ENCODE data around the gene VIPAS39.

DNA sequence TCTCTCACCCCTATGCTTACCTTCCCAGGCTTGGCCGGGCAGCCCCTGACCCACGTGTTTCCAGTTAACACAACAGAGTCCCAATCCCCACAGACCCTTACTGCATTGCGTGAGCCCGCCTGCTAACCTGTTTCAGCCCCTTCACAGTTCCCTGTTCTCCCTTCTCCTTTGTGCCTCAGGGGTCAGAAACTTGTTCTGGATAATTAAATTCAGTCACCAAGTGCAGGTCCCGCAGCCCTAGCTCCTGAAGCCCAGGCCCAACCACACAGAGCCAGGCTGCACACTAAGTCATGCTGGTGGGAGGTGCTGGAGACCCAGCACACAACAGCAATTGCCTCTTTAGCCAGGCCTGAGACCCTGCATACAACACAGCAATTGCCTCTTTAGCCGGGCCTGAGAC lies 31.6 kb upstream of the VIPAS39 start:
- TF ChIP-seq MXI1 (IDR thresholded peaks at IDR 0.05; ENCODE audit: borderline replicate concordance, low read depth, low read length) (no peak), CEBPB (IDR thresholded peaks at IDR 0.05; ENCODE audit: low read depth, low read length) (no peak), POLR2A (IDR thresholded peaks at IDR 0.05; ENCODE audit: low read depth, low read length) (no peak), RAD21 (IDR thresholded peaks at IDR 0.05; ENCODE audit: low read length) (no peak), BHLHE40 (IDR thresholded peaks at IDR 0.05; ENCODE audit: low read depth, low read length) (no peak), RCOR1 (IDR thresholded peaks at IDR 0.05; ENCODE audit: insufficient replicate concordance, low read length) (no peak), CHD1 (IDR thresholded peaks at IDR 0.05; ENCODE audit: low read depth, low read length) (no peak), SMC3 (IDR thresholded peaks at IDR 0.05; ENCODE audit: low read depth, low read length) (no peak), FOS (IDR thresholded peaks at IDR 0.05; ENCODE audit: low read depth, low read length) (no peak), MAZ (IDR thresholded peaks at IDR 0.05; ENCODE audit: borderline replicate concordance, low read depth, low read length) (no peak), MAFK (IDR thresholded peaks at IDR 0.05; ENCODE audit: low read depth, low read length) (no peak), RFX5 (IDR thresholded peaks at IDR 0.05; ENCODE audit: low read depth, low read length) (no peak)
- TF ChIP-seq, protein P1, sequence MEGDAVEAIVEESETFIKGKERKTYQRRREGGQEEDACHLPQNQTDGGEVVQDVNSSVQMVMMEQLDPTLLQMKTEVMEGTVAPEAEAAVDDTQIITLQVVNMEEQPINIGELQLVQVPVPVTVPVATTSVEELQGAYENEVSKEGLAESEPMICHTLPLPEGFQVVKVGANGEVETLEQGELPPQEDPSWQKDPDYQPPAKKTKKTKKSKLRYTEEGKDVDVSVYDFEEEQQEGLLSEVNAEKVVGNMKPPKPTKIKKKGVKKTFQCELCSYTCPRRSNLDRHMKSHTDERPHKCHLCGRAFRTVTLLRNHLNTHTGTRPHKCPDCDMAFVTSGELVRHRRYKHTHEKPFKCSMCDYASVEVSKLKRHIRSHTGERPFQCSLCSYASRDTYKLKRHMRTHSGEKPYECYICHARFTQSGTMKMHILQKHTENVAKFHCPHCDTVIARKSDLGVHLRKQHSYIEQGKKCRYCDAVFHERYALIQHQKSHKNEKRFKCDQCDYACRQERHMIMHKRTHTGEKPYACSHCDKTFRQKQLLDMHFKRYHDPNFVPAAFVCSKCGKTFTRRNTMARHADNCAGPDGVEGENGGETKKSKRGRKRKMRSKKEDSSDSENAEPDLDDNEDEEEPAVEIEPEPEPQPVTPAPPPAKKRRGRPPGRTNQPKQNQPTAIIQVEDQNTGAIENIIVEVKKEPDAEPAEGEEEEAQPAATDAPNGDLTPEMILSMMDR (conservative IDR thresholded peaks at IDR 0.05; ENCODE audit: low read depth, low read length): no peak
- TF ChIP-seq, protein P2, sequence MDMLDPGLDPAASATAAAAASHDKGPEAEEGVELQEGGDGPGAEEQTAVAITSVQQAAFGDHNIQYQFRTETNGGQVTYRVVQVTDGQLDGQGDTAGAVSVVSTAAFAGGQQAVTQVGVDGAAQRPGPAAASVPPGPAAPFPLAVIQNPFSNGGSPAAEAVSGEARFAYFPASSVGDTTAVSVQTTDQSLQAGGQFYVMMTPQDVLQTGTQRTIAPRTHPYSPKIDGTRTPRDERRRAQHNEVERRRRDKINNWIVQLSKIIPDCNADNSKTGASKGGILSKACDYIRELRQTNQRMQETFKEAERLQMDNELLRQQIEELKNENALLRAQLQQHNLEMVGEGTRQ (IDR thresholded peaks at IDR 0.05; ENCODE audit: low read depth, low read length): no peak
